CD4-positive, alpha-beta T cell treated with Interleukin-2 at 100 ng/mL for 4 hours (primary cell): Measurements from ENCODE around the gene CD4.

Experiments
- DNase-seq: peaks from one replicate; pipeline ENCODE4 v3.0.0-alpha.2; 2020; ENCODE audit warnings: low spot score

Gene CD4

DNA sequence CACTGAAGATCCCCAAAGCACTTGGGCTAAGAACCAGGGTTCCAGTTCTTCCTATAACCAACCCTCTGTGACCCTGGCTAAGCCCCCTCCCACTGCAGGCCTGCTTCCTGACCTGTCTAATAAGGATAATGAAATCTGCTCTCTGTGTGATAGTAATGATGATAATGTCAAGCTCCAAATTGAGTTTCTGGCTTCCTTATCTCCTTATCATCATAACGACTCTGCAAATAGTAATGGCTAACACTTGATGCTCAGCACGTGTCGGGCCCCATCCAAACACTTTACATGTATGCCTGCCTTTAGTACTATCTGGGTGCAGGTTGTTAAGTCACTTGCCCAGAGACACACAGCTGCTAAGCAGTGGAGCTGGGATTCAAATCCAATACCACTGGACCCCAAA is 27.3 kb downstream of the CD4 start:
- DNase-seq: no peak

DNA sequence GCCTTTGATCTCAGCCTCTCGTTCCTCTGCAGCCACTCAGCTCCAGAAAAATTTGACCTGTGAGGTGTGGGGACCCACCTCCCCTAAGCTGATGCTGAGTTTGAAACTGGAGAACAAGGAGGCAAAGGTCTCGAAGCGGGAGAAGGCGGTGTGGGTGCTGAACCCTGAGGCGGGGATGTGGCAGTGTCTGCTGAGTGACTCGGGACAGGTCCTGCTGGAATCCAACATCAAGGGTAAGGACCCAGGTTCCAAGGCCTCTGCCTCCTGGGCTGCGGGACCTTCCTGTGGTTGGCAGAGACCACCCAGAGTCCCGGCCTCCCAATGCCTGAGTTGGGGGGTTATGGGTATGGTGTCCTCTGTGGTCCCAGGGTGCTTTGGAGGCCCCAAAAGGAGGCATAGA is 27.8 kb downstream of the CD4 start:
- no peak for DNase-seq

DNA sequence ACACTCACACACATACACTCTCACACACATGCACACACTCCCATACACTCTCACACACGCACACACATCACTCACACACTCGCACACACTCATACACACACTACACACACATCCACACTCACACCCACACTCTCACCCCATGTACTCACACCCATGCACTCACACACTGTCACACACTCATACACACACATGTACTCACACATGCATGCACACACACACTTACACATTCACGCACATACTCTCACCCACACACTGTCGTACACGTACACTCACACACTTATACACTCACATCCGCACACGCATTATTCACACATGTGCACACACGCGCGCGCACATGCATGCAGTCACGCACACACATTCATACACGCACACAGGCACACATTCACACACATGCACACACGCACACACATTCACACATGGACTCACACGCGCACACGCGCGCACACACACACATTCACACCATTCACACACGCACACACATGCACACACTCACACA is 28.4 kb downstream of the CD4 start:
- no peak for DNase-seq

DNA sequence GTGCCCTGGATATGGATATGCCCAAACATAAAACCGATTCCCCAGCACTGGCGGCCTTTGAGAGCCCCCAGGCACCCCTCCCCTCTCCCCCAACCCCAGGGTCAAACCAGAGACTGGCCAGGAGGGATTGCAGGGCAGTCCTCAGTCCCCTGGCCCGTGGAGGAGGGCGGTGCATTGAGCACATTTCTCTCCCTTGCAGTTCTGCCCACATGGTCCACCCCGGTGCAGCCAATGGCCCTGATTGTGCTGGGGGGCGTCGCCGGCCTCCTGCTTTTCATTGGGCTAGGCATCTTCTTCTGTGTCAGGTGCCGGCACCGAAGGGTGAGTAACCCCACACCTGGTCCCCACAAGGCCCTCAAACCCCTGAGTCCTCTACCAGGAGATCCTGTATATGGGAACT is 28.9 kb downstream of the CD4 start:
- DNase-seq: no peak

DNA sequence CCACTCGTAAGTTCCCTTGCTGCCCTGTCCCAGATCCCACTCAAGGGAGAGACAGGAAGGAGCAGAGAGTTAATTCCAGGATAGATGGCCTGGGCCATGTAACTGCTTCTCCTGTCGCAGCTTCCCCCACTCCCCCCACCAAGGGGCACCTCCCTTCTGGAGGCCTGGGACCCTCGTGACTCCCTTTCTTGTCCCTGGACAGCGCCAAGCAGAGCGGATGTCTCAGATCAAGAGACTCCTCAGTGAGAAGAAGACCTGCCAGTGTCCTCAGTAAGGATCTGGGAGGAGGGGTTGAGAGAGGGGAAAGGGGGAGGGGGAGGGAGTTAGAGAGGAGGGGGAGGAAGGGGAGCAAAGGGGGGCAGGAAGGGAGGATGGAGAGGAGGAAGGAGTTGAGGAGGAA is 29.3 kb downstream of the CD4 start:
- no peak for DNase-seq

DNA sequence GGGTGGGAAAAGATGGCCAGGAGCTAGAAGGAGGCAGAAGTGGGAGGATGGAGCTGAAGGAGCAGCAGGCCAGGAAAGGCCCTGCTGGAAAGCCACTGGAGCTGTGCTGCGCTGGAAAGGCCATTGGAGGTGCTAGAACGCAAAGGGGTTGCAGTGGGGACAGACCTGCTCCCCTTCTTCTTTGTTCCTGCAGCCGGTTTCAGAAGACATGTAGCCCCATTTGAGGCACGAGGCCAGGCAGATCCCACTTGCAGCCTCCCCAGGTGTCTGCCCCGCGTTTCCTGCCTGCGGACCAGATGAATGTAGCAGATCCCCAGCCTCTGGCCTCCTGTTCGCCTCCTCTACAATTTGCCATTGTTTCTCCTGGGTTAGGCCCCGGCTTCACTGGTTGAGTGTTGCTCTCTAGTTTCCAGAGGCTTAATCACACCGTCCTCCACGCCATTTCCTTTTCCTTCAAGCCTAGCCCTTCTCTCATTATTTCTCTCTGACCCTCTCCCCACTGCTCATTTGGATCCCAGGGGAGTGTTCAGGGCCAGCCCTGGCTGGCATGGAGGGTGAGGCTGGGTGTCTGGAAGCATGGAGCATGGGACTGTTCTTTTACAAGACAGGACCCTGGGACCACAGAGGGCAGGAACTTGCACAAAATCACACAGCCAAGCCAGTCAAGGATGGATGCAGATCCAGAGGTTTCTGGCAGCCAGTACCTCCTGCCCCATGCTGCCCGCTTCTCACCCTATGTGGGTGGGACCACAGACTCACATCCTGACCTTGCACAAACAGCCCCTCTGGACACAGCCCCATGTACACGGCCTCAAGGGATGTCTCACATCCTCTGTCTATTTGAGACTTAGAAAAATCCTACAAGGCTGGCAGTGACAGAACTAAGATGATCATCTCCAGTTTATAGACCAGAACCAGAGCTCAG is 30.0 kb downstream of the CD4 start:
- no peak for DNase-seq

DNA sequence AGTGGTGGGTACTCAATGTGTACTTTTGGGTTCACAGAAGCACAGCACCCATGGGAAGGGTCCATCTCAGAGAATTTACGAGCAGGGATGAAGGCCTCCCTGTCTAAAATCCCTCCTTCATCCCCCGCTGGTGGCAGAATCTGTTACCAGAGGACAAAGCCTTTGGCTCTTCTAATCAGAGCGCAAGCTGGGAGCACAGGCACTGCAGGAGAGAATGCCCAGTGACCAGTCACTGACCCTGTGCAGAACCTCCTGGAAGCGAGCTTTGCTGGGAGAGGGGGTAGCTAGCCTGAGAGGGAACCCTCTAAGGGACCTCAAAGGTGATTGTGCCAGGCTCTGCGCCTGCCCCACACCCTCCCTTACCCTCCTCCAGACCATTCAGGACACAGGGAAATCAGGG is 30.8 kb downstream of the CD4 start:
- no peak for DNase-seq

DNA sequence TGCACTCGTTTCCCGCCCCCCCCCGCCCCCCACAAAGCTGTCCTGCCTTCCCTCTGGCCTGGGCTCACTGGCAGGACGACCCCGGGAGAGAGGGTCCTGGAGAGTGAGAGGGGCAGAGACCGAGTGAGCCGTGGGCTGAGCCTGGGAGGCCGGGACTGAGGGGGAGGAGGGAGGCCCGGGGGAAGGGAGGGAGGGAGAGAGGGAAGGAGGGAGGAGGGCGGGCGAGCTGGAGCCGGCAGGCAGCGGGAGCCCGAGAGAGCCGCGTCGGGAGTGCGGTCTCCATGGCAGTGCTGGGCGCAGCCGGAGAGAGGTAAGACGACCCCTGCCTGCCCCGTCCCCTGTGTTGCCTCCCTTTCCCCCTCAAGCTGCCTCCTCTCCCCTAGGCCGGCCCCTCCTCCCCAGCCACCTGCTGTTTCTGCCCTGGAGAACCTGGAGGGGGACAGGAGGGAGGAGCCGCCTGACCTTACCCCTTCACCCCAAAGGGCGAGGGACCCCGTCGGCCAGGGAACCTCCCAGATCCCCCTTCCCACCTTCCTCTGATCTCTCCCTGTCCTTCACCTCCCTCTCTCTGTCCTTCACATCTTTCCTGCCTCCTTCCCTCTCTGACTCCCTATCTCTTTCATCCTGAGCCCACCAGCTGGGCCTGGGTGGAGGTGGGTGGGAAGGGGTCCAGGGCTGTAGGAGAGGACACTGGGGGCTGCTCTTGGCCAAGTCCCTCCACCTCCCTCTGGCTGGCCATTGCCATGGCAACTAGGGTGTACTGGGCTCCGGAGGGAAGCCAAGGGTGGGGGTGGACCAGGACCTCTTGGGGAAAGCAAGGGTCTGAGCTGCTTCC is 32.5 kb downstream of the CD4 start, which contains the start of gene GPR162:
GPR162 (plus strand) TSS at position 231 of the 835 bp plus-strand sequence. CDS start 2,078 bp downstream, outside the sequence.
- DNase-seq: no peak

DNA sequence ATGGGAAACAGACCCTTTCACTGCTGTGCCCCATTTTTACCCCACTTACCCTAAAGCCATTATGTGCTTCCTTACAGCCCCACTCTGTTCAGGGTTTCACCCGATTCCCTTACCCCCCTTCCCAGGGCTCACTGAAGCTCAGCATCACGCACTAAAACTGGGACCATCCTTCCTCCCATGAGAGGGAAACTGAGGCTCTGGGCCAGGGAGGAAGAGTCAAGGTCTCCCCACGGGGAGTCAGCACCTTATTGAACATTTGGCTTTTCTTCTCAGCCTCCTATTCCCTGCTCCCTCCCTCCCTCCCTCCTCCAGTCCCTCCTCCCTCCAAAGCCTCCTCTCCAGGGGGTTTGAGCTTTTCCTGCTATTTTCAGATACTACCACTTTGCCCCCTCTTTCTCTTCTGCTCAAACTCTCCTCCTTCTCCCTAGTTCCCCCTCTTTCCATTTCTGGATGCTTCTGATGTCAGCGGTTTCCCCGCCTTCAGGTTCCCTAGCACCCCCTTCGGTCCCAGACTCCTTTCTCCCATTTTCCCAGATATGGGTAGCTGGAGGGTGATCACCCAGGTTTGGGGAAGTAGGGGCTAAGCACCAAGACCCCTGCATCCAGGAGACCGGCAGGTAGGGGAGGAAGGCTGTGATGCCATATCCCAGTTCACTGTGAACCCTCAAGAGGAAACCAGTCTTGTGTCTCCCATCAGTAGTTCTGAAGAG is 33.3 kb downstream of the CD4 start:
- DNase-seq: no peak

DNA sequence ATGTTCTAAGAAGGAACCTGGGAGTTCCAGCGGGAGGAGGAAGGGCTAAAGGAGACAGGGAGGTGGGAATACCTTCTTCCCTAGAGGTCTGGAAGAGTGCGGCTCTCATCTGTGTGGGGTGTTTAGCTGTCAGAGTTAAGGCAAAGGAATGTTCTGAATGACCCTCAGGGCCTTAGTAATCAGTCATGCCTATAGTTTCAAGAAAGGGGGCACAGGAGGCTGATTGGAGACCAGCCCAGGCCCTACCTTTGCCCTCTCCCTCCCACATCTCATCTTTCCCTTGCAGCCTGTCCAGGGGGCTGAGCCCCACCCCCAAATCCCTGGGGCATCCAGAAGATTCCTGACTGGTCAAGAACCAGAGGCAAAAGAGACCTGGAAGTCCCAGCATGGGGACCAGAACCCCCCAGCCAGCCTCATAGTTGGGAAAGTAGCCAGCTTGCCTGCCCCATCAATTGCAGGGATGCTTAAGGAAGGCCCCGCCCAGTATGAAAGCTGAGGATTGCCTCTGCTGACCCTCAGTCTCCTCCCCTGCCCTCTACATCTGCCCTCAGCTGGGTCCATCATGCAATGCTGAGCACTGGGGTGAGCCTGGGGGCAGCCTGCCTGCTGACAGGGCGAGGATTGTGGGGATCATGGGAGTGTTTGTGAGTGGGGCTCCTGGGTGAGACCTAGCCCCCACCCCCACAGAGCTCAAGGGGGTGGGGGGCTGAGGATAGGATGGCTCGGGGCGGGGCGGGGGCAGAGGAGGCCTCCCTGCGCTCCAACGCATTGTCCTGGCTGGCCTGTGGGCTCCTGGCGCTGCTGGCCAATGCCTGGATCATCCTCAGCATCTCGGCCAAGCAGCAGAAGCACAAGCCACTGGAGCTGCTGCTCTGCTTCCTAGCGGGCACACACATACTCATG is 34.1 kb downstream of the CD4 start:
- DNase-seq: no peak

DNA sequence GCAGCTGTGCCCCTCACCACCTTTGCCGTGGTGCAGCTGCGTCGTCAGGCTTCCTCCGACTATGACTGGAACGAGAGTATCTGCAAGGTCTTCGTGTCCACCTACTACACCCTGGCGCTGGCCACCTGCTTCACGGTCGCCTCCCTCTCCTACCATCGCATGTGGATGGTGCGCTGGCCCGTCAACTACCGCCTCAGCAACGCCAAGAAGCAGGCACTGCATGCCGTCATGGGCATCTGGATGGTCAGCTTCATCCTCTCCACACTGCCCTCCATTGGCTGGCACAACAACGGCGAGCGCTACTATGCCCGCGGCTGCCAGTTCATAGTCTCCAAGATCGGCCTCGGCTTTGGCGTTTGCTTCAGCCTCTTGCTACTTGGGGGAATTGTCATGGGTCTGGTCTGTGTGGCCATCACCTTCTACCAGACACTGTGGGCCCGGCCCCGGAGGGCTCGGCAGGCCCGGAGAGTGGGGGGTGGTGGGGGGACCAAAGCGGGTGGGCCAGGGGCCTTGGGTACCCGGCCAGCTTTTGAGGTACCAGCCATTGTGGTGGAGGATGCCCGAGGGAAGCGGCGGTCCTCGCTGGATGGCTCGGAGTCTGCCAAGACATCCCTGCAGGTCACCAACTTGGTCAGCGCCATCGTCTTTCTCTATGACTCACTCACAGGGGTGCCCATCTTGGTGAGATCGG is 34.9 kb downstream of the CD4 start:
- DNase-seq: no peak

DNA sequence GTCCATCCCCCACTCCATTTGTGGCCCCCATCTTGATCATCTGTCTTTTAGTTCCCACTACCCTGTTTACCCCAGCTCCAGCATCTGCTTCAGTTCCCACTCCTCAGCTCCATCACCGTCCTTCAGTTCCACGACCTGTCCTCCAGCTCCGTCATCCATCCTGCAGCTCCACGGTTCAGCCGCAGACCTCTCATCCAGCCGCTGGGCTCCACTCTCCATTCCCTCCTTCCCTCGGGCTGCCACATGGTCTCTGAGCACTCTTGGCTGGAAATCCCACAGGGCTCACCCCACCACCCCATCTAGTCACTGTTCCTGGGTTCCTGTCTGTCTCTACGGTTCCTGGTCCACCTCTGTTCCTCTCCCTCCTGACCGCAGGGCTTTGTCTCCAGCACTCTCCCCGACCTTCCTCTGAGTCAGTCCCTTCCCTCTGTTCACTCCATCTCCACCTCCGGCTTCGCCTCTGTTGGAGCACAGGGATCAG is 35.6 kb downstream of the CD4 start:
- DNase-seq: no peak

DNA sequence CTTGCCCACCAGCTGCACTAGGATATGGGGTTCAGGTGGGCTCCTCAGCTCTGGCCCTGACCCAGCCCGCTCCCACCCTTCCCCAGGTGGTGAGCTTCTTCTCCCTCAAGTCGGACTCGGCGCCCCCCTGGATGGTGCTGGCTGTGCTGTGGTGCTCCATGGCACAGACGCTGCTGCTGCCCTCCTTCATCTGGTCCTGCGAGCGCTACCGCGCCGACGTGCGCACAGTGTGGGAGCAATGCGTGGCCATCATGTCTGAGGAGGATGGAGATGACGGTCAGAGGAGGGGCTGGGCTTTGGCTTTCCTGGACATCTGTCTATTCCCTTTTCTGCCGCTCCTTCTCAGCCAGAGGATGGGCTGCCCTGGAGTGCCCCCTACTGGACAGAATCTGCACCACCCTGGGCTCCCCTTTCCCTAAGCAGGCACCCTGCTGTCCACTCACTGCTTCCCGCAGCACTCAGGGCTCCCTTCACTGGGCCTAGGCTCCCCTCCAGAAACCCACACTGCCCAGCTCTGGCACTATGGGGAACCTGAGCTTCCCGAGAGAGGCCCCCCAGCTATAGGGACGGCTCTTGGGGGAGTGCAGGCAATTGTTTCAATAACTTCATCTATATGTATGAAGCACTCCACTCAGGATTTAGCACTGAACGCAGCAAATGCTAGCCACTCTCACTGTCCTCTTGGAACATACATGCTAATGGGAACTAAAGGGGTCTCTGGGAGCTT is 36.2 kb downstream of the CD4 start:
- peak; percentile 80 for DNase-seq

DNA sequence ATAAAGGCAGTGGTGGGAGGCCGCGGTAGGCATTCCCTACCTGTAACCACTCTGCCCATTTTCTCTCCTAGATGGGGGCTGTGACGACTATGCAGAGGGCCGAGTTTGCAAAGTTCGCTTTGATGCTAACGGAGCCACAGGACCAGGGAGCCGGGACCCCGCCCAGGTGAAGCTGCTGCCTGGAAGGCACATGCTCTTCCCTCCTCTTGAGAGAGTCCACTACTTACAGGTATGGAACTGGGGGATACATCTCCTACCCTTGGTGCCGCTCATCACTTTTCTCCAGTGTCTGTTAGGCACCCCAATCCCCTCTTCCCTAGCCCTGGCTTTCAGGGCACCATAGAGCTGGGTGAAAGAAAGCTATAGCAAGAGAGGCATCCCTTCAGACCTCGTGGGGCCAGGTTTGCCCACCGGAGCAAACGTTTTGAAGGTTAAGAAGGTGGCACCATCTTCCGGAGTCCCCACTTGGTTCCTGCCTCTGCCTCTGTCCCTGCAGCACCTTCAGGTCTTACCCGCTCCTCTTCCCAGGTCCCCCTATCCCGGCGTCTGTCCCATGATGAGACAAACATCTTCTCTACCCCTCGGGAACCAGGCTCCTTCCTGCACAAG is 36.9 kb downstream of the CD4 start:
- DNase-seq: no peak

DNA sequence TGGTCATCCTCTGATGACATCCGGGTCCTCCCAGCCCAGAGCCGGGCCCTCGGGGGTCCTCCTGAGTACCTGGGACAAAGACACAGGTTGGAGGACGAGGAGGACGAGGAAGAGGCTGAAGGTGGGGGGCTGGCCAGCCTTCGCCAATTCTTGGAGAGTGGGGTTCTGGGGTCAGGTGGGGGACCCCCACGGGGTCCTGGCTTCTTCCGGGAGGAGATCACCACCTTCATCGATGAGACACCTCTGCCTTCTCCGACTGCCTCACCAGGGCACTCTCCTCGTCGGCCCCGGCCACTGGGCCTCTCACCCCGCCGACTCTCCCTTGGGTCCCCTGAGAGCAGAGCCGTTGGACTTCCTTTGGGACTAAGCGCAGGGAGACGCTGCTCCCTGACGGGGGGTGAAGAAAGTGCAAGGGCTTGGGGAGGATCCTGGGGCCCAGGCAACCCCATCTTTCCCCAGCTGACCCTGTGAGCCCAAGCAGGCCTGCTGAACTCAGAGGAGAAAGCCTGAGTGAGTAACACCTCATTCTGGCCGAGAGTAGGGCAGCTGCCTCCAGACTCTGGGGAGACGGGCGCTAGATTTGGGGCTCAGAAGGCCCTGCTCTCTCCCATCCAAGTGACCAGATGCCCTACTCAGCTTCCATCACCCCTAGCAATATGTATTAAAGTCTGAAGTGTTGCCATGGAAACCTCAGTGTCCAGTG is 37.6 kb downstream of the CD4 start:
- no peak for DNase-seq

DNA sequence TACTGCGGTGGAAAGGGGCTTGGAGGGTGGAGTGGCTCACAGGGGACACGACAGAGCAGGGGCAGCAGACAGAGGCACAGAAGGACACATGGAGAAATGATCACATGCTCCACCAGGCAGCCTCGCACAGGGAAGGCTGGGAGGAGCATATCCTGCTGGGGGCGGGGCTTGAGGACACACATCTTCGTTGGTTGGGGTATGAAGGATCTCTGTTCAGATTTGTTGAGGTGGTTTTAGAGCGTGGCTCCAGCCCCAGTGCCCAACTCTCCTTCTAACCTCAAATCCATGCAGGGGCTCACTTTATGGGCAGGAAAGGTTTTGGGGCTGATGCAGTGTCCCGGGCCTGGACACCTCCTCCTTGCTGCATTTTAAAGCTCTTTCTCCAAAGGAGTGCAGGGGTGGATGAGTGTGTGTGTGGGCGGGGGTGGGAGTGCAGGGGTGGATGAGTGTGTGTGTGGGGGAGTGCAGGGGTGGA is 38.1 kb downstream of the CD4 start:
- peak; percentile 17 for DNase-seq

DNA sequence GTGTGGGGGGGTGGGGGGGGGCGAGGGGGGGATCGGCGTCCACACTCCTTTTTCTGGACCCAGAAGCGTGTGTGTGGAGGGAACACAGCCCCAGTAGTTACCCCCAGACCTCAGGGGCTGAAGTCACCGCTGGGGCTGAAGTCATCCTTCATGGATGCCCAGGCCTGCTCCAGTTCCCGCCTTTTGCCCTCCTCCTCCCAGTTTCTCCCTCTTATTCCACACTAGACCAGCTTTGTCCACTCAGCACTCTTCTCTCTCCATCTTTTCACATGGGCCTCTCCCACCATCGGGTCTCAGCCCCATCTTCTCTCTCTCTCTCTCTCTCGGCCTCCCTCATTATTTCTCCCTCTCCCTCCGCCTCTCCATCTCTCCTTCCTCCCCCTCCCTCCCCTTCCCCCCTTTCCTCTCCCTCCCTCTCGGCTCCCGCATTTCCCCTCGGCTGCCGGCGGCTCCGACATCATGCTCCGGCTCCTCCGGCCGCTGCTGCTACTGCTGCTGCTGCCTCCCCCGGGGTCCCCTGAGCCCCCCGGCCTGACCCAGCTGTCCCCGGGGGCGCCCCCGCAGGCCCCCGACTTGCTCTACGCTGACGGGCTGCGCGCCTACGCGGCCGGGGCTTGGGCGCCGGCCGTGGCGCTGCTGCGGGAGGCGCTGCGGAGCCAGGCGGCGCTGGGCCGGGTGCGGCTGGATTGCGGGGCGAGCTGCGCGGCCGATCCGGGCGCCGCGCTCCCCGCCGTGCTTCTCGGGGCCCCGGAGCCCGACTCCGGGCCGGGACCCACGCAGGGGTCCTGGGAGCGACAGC is 38.9 kb downstream of the CD4 start, which contains the start of gene P3H3:
P3H3 (plus strand) TSS at position 426 of the 799 bp plus-strand sequence; CDS start at position 460, 34 bp downstream.
- no peak for DNase-seq
